ENCODE data around the gene SHC3. TPM values are rescaled to one million over a fixed set of nuclear protein-coding genes. Genes with fewer than 3 reads are reported as not detected.

The SHC3 gene
- total and polyA plus RNA-seq, 2 of the 4 experiments (the other 2 are of a cell fraction), result 4.5 to 13.3 TPM

DNA sequence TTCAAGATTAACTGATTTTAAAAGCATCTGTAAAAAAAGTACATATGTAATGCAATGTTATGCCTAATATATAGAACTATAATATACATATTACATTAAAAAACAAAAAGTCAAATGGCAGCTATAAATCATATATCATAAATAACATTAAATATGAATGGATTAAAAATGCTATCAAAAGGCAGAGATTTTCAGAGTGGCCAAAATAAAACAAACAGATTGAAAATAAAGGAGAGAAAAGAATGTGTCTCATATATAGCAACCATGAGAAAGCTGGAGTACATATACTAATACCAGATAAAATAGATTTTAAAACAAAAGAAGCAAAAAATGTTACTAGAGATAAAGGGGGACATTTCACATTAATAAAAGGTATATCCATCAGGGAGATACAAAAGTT is 148.8 kb downstream of the SHC3 start:
- Histone ChIP-seq H2BK120ac (ENCODE audit: low read depth, low read length) (no peak overlapping the region), H4K5ac (ENCODE audit: low read depth, low read length) (no peak overlapping the region), H3K56ac (ENCODE audit: extremely low read depth, insufficient read depth, low read length) (no peak overlapping the region), H4K8ac (ENCODE audit: low read depth in 2 of 2, low read length in 2 of 2) (no peak overlapping the region), H3K36me3 (ENCODE audit: control insufficient read depth, insufficient read depth, low read length) (peaks cover 8% of the 10 kb centered on the region), H3K4me2 (ENCODE audit: low read depth, low read length) (no peak overlapping the region), H2BK15ac (ENCODE audit: low read depth, low read length) (no peak overlapping the region), H4K91ac (ENCODE audit: insufficient read depth, low read depth, low read length) (no peak overlapping the region), H4K20me1 (ENCODE audit: insufficient read depth, low read length) (no peaks in the 10 kb centered on the region), H2AK9ac (replicated peaks; ENCODE audit: low read depth, low read length, poor library complexity) (no peak overlapping the region), H3K9me1 (ENCODE audit: insufficient read depth, low read length) (peaks cover 3% of the 10 kb centered on the region; the same call in 1 of the 2 replicates), H3K9ac (ENCODE audit: low read depth, low read length) (no peak overlapping the region), H3K9me3 (ENCODE audit: control insufficient read depth, insufficient read depth, low read length) (peaks cover 1% of the 10 kb centered on the region; the same call in 1 of the 2 replicates), H3K4me1 (ENCODE audit: control insufficient read depth, insufficient read depth, low read length) (no peaks in the 10 kb centered on the region), H2AFZ (replicated peaks; ENCODE audit: low read length, poor library complexity) (no peak overlapping the region), H3K23ac (ENCODE audit: low read depth, low read length) (no peak overlapping the region), H3K4me3 (ENCODE audit: insufficient read depth, low read depth, low read length) (no peak overlapping the region), H2BK5ac (ENCODE audit: low read depth, low read length, poor library complexity, severe bottlenecking) (no peak overlapping the region), H3K79me1 (ENCODE audit: low read depth in 1 of 2, low read length in 2 of 2) (no peaks in the 10 kb centered on the region), H3K27ac (ENCODE audit: insufficient read depth, low read length) (no peak overlapping the region), H3K14ac (replicated peaks; ENCODE audit: low read depth, low read length) (no peak overlapping the region), H3K27me3 (ENCODE audit: control insufficient read depth, insufficient read depth, low read length) (no peaks in the 10 kb centered on the region), H3K18ac (ENCODE audit: low read depth, low read length) (no peak overlapping the region), H2AK5ac (ENCODE audit: low read depth, low read length) (no peak overlapping the region), H3K4ac (ENCODE audit: low read depth, low read length) (no peak overlapping the region), H2BK20ac (ENCODE audit: low read depth, low read length) (no peak overlapping the region)
- dilution Hi-C loops (cut with HindIII; ENCODE audit: low sequenced_read_pairs, unreplicated experiment) (no loop called here), in situ Hi-C loops (cut with MboI; ENCODE audit: low sequenced_read_pairs) (no loop called here), intact Hi-C loops (cut with micrococcal nuclease) (loop anchor here (10.0 kb wide), 1 partner anchor 105 kb away; no protein-coding TSS in a partner anchor)
- DNase-seq (no peak), ATAC-seq (ENCODE audit: low read depth) (no peak)
- no TSS peak for BruUV-seq (replicated peaks)
- TF ChIP-seq FOS (IDR thresholded peaks at IDR 0.05; ENCODE audit: low read depth, low read length), result no peak
- no peak for TF ChIP-seq RAD21 (IDR thresholded peaks at IDR 0.05; ENCODE audit: low read length)
- TF ChIP-seq NFE2L2 (IDR thresholded peaks at IDR 0.05; ENCODE audit: low read depth, low read length), result no peak
- TF ChIP-seq RFX5 (IDR thresholded peaks at IDR 0.05; ENCODE audit: low read depth, low read length), result no peak
- no peak for TF ChIP-seq MAFK (IDR thresholded peaks at IDR 0.05; ENCODE audit: low read depth, low read length)
- TF ChIP-seq MXI1 (IDR thresholded peaks at IDR 0.05; ENCODE audit: borderline replicate concordance, low read depth, low read length), result no peak
- no peak for TF ChIP-seq RCOR1 (IDR thresholded peaks at IDR 0.05; ENCODE audit: insufficient replicate concordance, low read length)
- no peak for TF ChIP-seq CEBPB (IDR thresholded peaks at IDR 0.05; ENCODE audit: low read depth, low read length)
- TF ChIP-seq, protein P1, sequence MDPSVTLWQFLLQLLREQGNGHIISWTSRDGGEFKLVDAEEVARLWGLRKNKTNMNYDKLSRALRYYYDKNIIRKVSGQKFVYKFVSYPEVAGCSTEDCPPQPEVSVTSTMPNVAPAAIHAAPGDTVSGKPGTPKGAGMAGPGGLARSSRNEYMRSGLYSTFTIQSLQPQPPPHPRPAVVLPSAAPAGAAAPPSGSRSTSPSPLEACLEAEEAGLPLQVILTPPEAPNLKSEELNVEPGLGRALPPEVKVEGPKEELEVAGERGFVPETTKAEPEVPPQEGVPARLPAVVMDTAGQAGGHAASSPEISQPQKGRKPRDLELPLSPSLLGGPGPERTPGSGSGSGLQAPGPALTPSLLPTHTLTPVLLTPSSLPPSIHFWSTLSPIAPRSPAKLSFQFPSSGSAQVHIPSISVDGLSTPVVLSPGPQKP (IDR thresholded peaks at IDR 0.05; ENCODE audit: borderline replicate concordance, low read depth, low read length), result no peak
- TF ChIP-seq BHLHE40 (IDR thresholded peaks at IDR 0.05; ENCODE audit: low read depth, low read length), result no peak
- no peak for TF ChIP-seq USF2 (IDR thresholded peaks at IDR 0.05; ENCODE audit: low read depth, low read length)
- no peak for TF ChIP-seq POLR2A (IDR thresholded peaks at IDR 0.05; ENCODE audit: low read depth, low read length)
- no peak for TF ChIP-seq SMC3 (IDR thresholded peaks at IDR 0.05; ENCODE audit: low read depth, low read length)
- TF ChIP-seq CHD1 (IDR thresholded peaks at IDR 0.05; ENCODE audit: low read depth, low read length), result no peak
- TF ChIP-seq, protein P2, sequence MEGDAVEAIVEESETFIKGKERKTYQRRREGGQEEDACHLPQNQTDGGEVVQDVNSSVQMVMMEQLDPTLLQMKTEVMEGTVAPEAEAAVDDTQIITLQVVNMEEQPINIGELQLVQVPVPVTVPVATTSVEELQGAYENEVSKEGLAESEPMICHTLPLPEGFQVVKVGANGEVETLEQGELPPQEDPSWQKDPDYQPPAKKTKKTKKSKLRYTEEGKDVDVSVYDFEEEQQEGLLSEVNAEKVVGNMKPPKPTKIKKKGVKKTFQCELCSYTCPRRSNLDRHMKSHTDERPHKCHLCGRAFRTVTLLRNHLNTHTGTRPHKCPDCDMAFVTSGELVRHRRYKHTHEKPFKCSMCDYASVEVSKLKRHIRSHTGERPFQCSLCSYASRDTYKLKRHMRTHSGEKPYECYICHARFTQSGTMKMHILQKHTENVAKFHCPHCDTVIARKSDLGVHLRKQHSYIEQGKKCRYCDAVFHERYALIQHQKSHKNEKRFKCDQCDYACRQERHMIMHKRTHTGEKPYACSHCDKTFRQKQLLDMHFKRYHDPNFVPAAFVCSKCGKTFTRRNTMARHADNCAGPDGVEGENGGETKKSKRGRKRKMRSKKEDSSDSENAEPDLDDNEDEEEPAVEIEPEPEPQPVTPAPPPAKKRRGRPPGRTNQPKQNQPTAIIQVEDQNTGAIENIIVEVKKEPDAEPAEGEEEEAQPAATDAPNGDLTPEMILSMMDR (conservative IDR thresholded peaks at IDR 0.05; ENCODE audit: low read depth, low read length), result no peak
- TF ChIP-seq MAZ (IDR thresholded peaks at IDR 0.05; ENCODE audit: borderline replicate concordance, low read depth, low read length), result no peak
- POLR2A ChIA-PET (ENCODE audit: unreplicated experiment), result no interaction called here
- CTCF ChIA-PET, result no interaction called here
